Duodenal mucosa (tissue), 2 donors: ENCODE measurements around the gene SNX7.

Experiments used
- H3K27ac ChIP-seq: one replicate; pipeline ENCODE4 v1.7.0; 2013; ENCODE audit warnings: low read depth, low read length
- H3K27me3 ChIP-seq, 2 donors: one replicate each; pipeline ENCODE4 v1.7.0; 2013; ENCODE audit warnings: low read length in 2 of 2, control low read depth in 1 of 2; ENCODE audit not compliant: insufficient read depth in 2 of 2, control insufficient read depth in 1 of 2
- H3K36me3 ChIP-seq, 2 donors: one replicate each; pipeline ENCODE4 v1.7.0; 2013; ENCODE audit warnings: low read length in 2 of 2, control low read depth in 1 of 2; ENCODE audit not compliant: insufficient read depth in 2 of 2, control insufficient read depth in 1 of 2
- H3K4me1 ChIP-seq, 2 donors: one replicate each; pipeline ENCODE4 v1.7.0; 2013; ENCODE audit warnings: low read length in 2 of 2, control low read depth in 1 of 2; ENCODE audit not compliant: insufficient read depth in 2 of 2, control insufficient read depth in 1 of 2
- H3K4me3 ChIP-seq, 2 donors: one replicate each; pipeline ENCODE4 v1.7.0; 2013; ENCODE audit warnings: low read length in 2 of 2, low read depth in 1 of 2
- H3K9ac ChIP-seq, 2 donors: one replicate each; pipeline ENCODE4 v1.7.0; 2013; ENCODE audit warnings: low read length in 2 of 2, low read depth in 1 of 2
- H3K9me3 ChIP-seq, 2 donors: one replicate each; pipeline ENCODE4 v1.7.0; 2013; ENCODE audit warnings: low read length in 2 of 2, control low read depth in 1 of 2; ENCODE audit not compliant: control insufficient read depth in 1 of 2

Gene SNX7

GRCh38 chr1:98793136-98793535 lies 131.6 kb downstream of the SNX7 start:
- Histone ChIP-seq H3K4me3 (no peak overlapping the region), H3K9ac (no peak overlapping the region), H3K9me3 (no peaks in the 10 kb centered on the region), H3K36me3 (no peaks in the 10 kb centered on the region), H3K4me1 (no peaks in the 10 kb centered on the region), H3K27me3 (no peaks in the 10 kb centered on the region), H3K27ac (no peak overlapping the region)

- Histone ChIP-seq H3K9me3 (no peaks in the 10 kb centered on the region), H3K9ac (no peak overlapping the region), H3K27ac (no peak overlapping the region), H3K36me3 (no peaks in the 10 kb centered on the region), H3K4me1 (no peaks in the 10 kb centered on the region), H3K4me3 (no peak overlapping the region), H3K27me3 (no peaks in the 10 kb centered on the region)
Observed at GRCh38 chr1:98794196-98794886, 132.8 kb downstream of the SNX7 start.

- no peaks in the 10 kb centered on the region for H3K9me3 ChIP-seq
- H3K36me3 ChIP-seq, result no peaks in the 10 kb centered on the region
- H3K27ac ChIP-seq, result no peak overlapping the region
- no peak overlapping the region for H3K9ac ChIP-seq
- no peaks in the 10 kb centered on the region for H3K27me3 ChIP-seq
- no peaks in the 10 kb centered on the region for H3K4me1 ChIP-seq
- H3K4me3 ChIP-seq, result no peak overlapping the region
Observed at GRCh38 chr1:98796049-98796448, 134.5 kb downstream of the SNX7 start.

- Histone ChIP-seq H3K4me1 (no peaks in the 10 kb centered on the region), H3K9ac (no peak overlapping the region), H3K27me3 (no peaks in the 10 kb centered on the region), H3K4me3 (no peak overlapping the region), H3K9me3 (no peaks in the 10 kb centered on the region), H3K36me3 (no peaks in the 10 kb centered on the region), H3K27ac (no peak overlapping the region)
Observed at GRCh38 chr1:98797506-98797905, 136.0 kb downstream of the SNX7 start.
